ENCODE data around the gene NLRP12.

GRCh38 chr19:53787266-53787665 lies 36.8 kb downstream of the NLRP12 start:
- no peak for TF ChIP-seq CTCF (IDR thresholded peaks at IDR 0.05; ENCODE audit: low read depth, low read length, poor library complexity, severe bottlenecking)
- no peak for TF ChIP-seq EZH2phosphoT487 (IDR thresholded peaks at IDR 0.05; ENCODE audit: borderline replicate concordance, low read length)

All from DOHH2 (cell line).